Measurements from ENCODE around the gene MINAR1. TPM values are rescaled to one million over a fixed set of nuclear protein-coding genes. Genes with fewer than 3 reads are reported as not detected.

The MINAR1 gene
- total RNA-seq, 1 donor from 2014 or later, result 0.51 TPM

DNA sequence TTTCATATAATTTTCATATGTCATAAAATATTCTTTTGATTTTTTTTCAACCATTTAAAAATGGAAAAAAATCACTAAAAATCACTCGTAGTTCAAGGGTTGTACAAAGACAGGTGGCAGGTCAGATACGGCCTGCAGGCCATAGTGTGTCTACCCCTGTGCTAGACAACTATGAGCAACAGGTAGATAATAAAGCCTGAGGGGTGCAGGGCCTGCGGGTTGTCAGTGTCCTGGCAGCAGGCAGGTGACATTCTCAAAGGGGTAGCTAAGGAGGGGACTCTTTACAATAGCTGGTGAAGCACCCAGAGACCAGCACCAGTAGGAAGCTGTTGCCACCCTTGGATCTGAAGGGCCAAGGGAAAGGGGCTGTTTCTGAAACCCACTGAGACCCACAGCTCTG is 34.4 kb downstream of the MINAR1 start:
- DNase-seq, result no peak

DNA sequence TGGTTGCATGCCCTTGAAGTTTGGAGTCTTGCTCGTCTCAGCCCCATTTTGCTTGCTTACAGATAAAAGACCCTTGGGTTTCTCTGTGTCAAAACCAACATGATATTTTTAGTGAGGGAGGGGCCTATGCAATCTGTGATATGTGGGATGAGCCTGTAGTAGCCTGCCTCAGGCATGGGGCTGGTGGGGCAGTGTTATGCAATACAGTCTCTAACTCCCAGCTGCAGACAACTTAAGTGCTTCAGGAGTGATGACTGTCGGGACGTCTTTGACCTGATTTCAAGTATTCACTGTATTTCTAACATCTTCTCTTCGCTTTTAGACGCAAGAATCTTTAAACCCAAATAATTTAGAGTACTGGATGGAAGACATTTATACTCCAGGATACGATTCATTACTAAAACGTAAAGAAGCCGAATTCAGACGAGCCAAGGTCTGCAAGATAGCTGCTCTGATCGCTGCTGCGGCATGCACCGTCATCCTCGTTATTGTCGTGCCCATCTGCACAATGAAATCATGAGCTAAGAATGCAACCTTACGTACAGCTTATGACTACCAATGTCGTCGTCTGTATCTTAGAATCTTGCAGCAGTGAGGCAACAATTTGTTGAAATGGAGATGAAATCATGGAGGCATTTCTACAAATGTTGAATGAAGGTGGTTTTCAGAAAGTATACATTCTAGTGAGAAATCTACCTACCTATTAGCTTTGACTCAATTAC is 35.9 kb downstream of the MINAR1 start:
- DNase-seq, result no peak

DNA sequence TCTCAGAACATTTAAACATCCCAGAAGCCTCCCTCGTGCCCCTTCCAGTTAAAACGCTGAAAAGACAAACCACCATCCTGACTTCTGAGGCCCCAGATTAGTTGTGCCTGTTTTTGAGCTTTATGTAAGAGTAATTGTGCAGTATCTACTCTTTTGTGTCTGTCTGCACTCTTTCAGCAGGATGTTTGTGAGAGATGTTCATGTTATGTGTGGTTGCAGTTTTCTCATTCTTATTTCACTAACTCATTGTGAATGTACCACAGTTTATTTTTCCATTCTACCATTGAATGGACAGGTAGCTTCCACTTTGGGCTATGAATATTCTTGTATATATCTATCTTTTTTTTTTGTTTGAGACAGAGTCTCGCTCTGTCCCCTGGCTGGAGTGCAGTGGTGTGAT is 40.3 kb downstream of the MINAR1 start:
- DNase-seq, result no peak

DNA sequence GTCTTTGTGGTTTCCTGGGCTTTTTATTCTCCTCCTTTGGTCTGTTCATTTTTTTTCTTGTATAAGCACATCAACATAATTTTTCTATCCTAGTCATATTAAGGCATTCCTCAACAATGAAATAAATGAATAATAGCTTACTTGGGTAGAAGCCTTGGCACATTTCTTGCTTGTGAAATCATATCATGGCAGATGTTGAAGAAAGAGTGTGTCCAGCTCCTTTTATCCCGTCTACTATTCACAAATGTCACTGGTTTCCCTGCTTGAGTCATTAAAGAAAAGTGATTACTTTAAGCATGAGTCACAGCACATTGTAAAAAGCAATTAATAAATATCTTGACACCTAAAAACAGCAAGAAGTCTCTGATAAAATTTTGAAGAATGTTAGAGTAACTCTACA is 42.1 kb downstream of the MINAR1 start:
- DNase-seq, result no peak

DNA sequence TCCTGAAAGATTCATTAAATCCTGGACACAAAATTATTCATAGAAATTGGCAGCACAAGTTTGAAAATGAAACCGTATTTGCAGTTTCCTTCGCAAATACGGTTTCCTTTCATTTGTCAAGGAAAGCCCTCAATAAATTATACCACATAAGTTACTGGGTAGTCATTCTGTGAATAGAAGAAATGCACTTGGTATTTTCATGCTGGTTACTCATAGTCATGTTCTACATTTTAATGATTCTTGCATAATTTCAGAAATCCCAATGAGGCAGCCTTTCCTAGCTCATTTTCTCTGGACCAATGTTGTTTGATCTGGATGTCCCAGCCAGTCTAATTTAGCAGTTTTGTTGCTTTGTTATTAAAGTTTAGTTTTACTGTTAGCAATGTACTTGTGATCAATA is 43.2 kb downstream of the MINAR1 start:
- DNase-seq, result no peak

DNA sequence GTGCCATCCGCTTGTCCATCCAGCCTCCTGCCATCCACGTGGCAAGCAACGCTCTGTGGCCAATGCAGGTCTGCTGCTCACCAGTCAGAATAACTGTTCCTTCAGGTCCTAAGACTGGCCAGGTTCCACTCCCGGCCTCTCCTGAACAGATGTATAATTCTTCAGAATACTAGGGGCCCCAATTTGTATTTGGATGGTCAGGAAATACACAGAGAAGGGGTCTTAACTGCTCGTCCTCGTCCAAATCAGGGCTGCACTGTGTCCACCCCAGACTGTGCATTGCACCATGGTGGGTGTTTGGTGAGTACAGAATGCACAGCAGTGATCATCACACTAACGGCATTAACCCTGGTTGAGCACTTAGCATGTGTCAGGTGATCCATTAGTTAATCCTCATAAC is 46.0 kb downstream of the MINAR1 start:
- no peak for DNase-seq

DNA sequence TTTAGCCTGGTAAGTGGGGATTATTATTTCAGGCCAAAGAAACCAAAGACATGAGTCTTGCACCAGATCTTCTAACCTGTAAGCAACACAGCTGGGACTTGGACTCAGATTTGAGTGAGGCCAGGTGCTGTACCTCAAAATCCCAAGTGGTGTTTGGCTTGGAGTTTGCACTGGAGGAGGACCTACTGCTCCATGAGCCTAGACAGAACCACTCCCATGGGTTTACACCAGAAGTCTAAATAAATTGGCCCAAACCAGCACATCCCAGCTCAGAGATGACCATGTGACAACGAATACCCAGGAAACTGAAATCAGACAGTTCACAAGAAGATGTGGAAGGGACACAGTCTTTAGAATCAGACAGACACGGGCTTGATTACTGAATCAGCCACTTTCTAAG is 47.5 kb downstream of the MINAR1 start:
- no peak for DNase-seq

DNA sequence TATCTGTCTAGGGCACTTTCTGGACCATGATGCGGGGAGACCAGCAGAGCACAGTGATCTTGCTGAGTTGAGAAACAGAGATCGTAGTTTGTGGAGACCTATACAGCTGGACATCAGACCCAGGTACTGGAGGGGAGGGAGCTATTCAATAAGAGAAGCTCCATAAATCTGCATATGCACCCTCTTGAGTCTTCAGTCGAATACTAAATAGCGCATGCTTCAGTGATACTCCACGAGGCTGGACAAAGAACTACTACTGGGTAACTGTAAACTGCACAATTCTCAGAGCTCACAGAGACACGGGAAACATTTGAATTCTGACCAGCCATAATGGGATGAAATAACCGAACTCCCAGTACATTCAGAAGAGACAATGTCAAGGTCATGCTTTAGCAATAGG is 49.7 kb downstream of the MINAR1 start:
- DNase-seq, result no peak

Other genes with a start within 250 kb of the MINAR1 start
- not detected in 2 replicates for gene ANKRD34C, start 149.6 kb upstream of the MINAR1 start, total RNA-seq
- 119 and 173 TPM in 2 replicates for gene TMED3, start 121.2 kb upstream of the MINAR1 start, total RNA-seq